ENCODE results near the gene NKD1.

Gene NKD1

GRCh38 chr16:50539822-50540710 is 8.1 kb upstream of the NKD1 start:
- no peaks in the 10 kb centered on the region for H3K4me1 Mint-ChIP-seq (ENCODE audit: low read depth)
- H3K4me3 Mint-ChIP-seq, result no peak overlapping the region
- no peaks in the 10 kb centered on the region for H3K9me3 Mint-ChIP-seq (ENCODE audit: low read depth)
- H3K36me3 Mint-ChIP-seq, result no peaks in the 10 kb centered on the region
- no peak overlapping the region for H3K27ac Mint-ChIP-seq
- H3K27me3 Mint-ChIP-seq, result no peaks in the 10 kb centered on the region

GRCh38 chr16:50540711-50541007 is 7.5 kb upstream of the NKD1 start:
- H3K4me3 Mint-ChIP-seq, result no peak overlapping the region
- no peaks in the 10 kb centered on the region for H3K9me3 Mint-ChIP-seq (ENCODE audit: low read depth)
- H3K27me3 Mint-ChIP-seq, result no peaks in the 10 kb centered on the region
- no peak overlapping the region for H3K27ac Mint-ChIP-seq
- H3K4me1 Mint-ChIP-seq (ENCODE audit: low read depth), result no peaks in the 10 kb centered on the region
- H3K36me3 Mint-ChIP-seq, result no peaks in the 10 kb centered on the region

GRCh38 chr16:50542703-50543102 is 5.5 kb upstream of the NKD1 start:
- H3K36me3 Mint-ChIP-seq, result no peaks in the 10 kb centered on the region
- peaks cover 11% of the 10 kb centered on the region for H3K4me1 Mint-ChIP-seq (ENCODE audit: low read depth)
- H3K27me3 Mint-ChIP-seq, result no peaks in the 10 kb centered on the region
- no peak overlapping the region for H3K4me3 Mint-ChIP-seq
- no peak overlapping the region for H3K27ac Mint-ChIP-seq
- no peaks in the 10 kb centered on the region for H3K9me3 Mint-ChIP-seq (ENCODE audit: low read depth)

- no peaks in the 10 kb centered on the region for H3K27me3 Mint-ChIP-seq
- peak overlapping the region; percentile 24 for H3K4me3 Mint-ChIP-seq
- no peak overlapping the region for H3K27ac Mint-ChIP-seq
- peaks cover 26% of the 10 kb centered on the region for H3K4me1 Mint-ChIP-seq (ENCODE audit: low read depth)
- no peaks in the 10 kb centered on the region for H3K9me3 Mint-ChIP-seq (ENCODE audit: low read depth)
- H3K36me3 Mint-ChIP-seq, result peaks cover 2% of the 10 kb centered on the region
Observed at GRCh38 chr16:50546125-50546524, 2.1 kb upstream of the NKD1 start.

GRCh38 chr16:50547340-50548124 is 664 bp upstream of the NKD1 start:
- Mint-ChIP-seq H3K4me3 (peak overlapping the region; percentile 88), H3K27ac (peak overlapping the region; percentile 28), H3K4me1 (ENCODE audit: low read depth) (peaks cover 28% of the 10 kb centered on the region), H3K27me3 (no peaks in the 10 kb centered on the region), H3K36me3 (peaks cover 2% of the 10 kb centered on the region), H3K9me3 (ENCODE audit: low read depth) (no peaks in the 10 kb centered on the region)

GRCh38 chr16:50548909-50549560 is 839 bp downstream of the NKD1 start:
- H3K27me3 Mint-ChIP-seq, result no peaks in the 10 kb centered on the region
- H3K9me3 Mint-ChIP-seq (ENCODE audit: low read depth), result no peaks in the 10 kb centered on the region
- H3K27ac Mint-ChIP-seq, result no peak overlapping the region
- H3K36me3 Mint-ChIP-seq, result peaks cover 6% of the 10 kb centered on the region
- H3K4me1 Mint-ChIP-seq (ENCODE audit: low read depth), result peaks cover 28% of the 10 kb centered on the region
- peak overlapping the region; percentile 83 for H3K4me3 Mint-ChIP-seq

- H3K27me3 Mint-ChIP-seq, result no peaks in the 10 kb centered on the region
- peaks cover 8% of the 10 kb centered on the region for H3K36me3 Mint-ChIP-seq
- peaks cover 28% of the 10 kb centered on the region for H3K4me1 Mint-ChIP-seq (ENCODE audit: low read depth)
- H3K27ac Mint-ChIP-seq, result no peak overlapping the region
- no peaks in the 10 kb centered on the region for H3K9me3 Mint-ChIP-seq (ENCODE audit: low read depth)
- peak overlapping the region; percentile 83 for H3K4me3 Mint-ChIP-seq
Observed at GRCh38 chr16:50549561-50549915, 1.3 kb downstream of the NKD1 start.

- Mint-ChIP-seq H3K4me1 (ENCODE audit: low read depth) (peaks cover 28% of the 10 kb centered on the region), H3K36me3 (peaks cover 8% of the 10 kb centered on the region), H3K9me3 (ENCODE audit: low read depth) (no peaks in the 10 kb centered on the region), H3K27me3 (no peaks in the 10 kb centered on the region), H3K4me3 (peak overlapping the region; percentile 83), H3K27ac (no peak overlapping the region)
Observed at GRCh38 chr16:50550035-50550434, 1.8 kb downstream of the NKD1 start.

- no peaks in the 10 kb centered on the region for H3K27me3 Mint-ChIP-seq
- H3K4me3 Mint-ChIP-seq, result no peak overlapping the region
- peaks cover 10% of the 10 kb centered on the region for H3K36me3 Mint-ChIP-seq
- no peaks in the 10 kb centered on the region for H3K9me3 Mint-ChIP-seq (ENCODE audit: low read depth)
- H3K4me1 Mint-ChIP-seq (ENCODE audit: low read depth), result peaks cover 26% of the 10 kb centered on the region
- no peak overlapping the region for H3K27ac Mint-ChIP-seq
Observed at GRCh38 chr16:50550866-50551641, 2.9 kb downstream of the NKD1 start.

GRCh38 chr16:50552476-50553101 is 4.4 kb downstream of the NKD1 start:
- H3K27ac Mint-ChIP-seq, result no peak overlapping the region
- peaks cover 6% of the 10 kb centered on the region for H3K9me3 Mint-ChIP-seq (ENCODE audit: low read depth)
- peaks cover 16% of the 10 kb centered on the region for H3K4me1 Mint-ChIP-seq (ENCODE audit: low read depth)
- H3K27me3 Mint-ChIP-seq, result no peaks in the 10 kb centered on the region
- H3K36me3 Mint-ChIP-seq, result peaks cover 22% of the 10 kb centered on the region
- no peak overlapping the region for H3K4me3 Mint-ChIP-seq

- peaks cover 6% of the 10 kb centered on the region for H3K9me3 Mint-ChIP-seq (ENCODE audit: low read depth)
- peaks cover 18% of the 10 kb centered on the region for H3K4me1 Mint-ChIP-seq (ENCODE audit: low read depth)
- H3K36me3 Mint-ChIP-seq, result peaks cover 24% of the 10 kb centered on the region
- H3K27me3 Mint-ChIP-seq, result no peaks in the 10 kb centered on the region
- H3K27ac Mint-ChIP-seq, result no peak overlapping the region
- no peak overlapping the region for H3K4me3 Mint-ChIP-seq
Observed at GRCh38 chr16:50553182-50553710, 5.0 kb downstream of the NKD1 start.

GRCh38 chr16:50553731-50554360 is 5.7 kb downstream of the NKD1 start:
- H3K27ac Mint-ChIP-seq, result no peak overlapping the region
- H3K4me3 Mint-ChIP-seq, result no peak overlapping the region
- peaks cover 6% of the 10 kb centered on the region for H3K9me3 Mint-ChIP-seq (ENCODE audit: low read depth)
- H3K4me1 Mint-ChIP-seq (ENCODE audit: low read depth), result peaks cover 19% of the 10 kb centered on the region
- no peaks in the 10 kb centered on the region for H3K27me3 Mint-ChIP-seq
- peaks cover 26% of the 10 kb centered on the region for H3K36me3 Mint-ChIP-seq

GRCh38 chr16:50555269-50555875 is 7.2 kb downstream of the NKD1 start:
- Mint-ChIP-seq H3K27me3 (no peaks in the 10 kb centered on the region), H3K36me3 (peaks cover 30% of the 10 kb centered on the region), H3K4me3 (no peak overlapping the region), H3K27ac (no peak overlapping the region), H3K9me3 (ENCODE audit: low read depth) (peaks cover 6% of the 10 kb centered on the region), H3K4me1 (ENCODE audit: low read depth) (peaks cover 12% of the 10 kb centered on the region)
